HEK293 (cell line): ENCODE results near the gene SLC25A45.

Experiments used
- CTCF ChIA-PET: fragments of 350-600 bp; formaldehyde crosslinking; extraction: SDS; loops from one replicate; lab custom pipeline; 2021; ENCODE audit warnings: antibody characterized with exemption; lab: Yijun Ruan, JAX
- POLR2A ChIA-PET: fragments of 300-600 bp; formaldehyde crosslinking; extraction: SDS; loops from one replicate; lab custom pipeline; 2020; ENCODE audit warnings: antibody characterized with exemption, inconsistent platforms; lab: Yijun Ruan, JAX
- H3K27ac ChIP-seq: fragments of 200-500 bp; sonication (Bioruptor generic); 2 replicates; pipeline ENCODE4 v1.5.1; 2014; ENCODE audit warnings: low read depth, low read length, control low read depth, inconsistent platforms; ENCODE audit errors: extremely low read depth
- H3K36me3 ChIP-seq, 2 experiments: fragments of 200-500 bp in 1 of 2; sonication (Bioruptor generic) in 1 of 2; 1 replicate in 1 of 2; 2 replicates in 1 of 2; pipeline ENCODE4 v1.5.1; 2014 to 2017; ENCODE audit warnings: inconsistent platforms in 2 of 2, low read length in 2 of 2; ENCODE audit not compliant: control insufficient read depth in 2 of 2, insufficient read depth in 1 of 2
- H3K4me1 ChIP-seq: fragments of 200-500 bp; sonication (Bioruptor generic); 2 replicates; pipeline ENCODE4 v1.5.1; 2014; ENCODE audit warnings: mild to moderate bottlenecking, low read length, inconsistent platforms; ENCODE audit not compliant: control insufficient read depth, insufficient read depth
- H3K4me3 ChIP-seq: 2 replicates; pipeline ENCODE4 v1.5.1; 2011; ENCODE audit warnings: low read depth, mild to moderate bottlenecking, control low read depth, low read length, moderate library complexity
- H3K9me3 ChIP-seq: fragments of 200-500 bp; sonication (Bioruptor generic); 2 replicates; pipeline ENCODE4 v1.5.1; 2014; ENCODE audit warnings: low read depth, low read length, inconsistent platforms; ENCODE audit not compliant: control insufficient read depth, insufficient read depth
- EGR2 ChIP-seq: fragments of 450-650 bp; formaldehyde crosslinking; IDR thresholded peaks from 2 replicates; pipeline ENCODE4 v1.5.1; 2016; ENCODE audit warnings: low read depth, missing biosample characterization, missing genetic modification characterization
- GLI4 ChIP-seq: fragments of 450-650 bp; formaldehyde crosslinking; IDR thresholded peaks from 2 replicates; pipeline ENCODE4 v1.5.1; 2016; ENCODE audit warnings: missing biosample characterization, missing genetic modification characterization
- GLIS1 ChIP-seq: fragments of 450-650 bp; formaldehyde crosslinking; IDR thresholded peaks from 2 replicates; pipeline ENCODE4 v1.5.1; 2016; ENCODE audit warnings: missing biosample characterization, missing genetic modification characterization
- SCRT1 ChIP-seq: fragments of 450-650 bp; formaldehyde crosslinking; IDR thresholded peaks from 2 replicates; pipeline ENCODE4 v1.5.1; 2016; ENCODE audit warnings: missing biosample characterization, missing genetic modification characterization, borderline replicate concordance
- SP7 ChIP-seq: fragments of 450-650 bp; formaldehyde crosslinking; IDR thresholded peaks from 2 replicates; pipeline ENCODE4 v1.5.1; 2016; ENCODE audit warnings: missing biosample characterization, missing genetic modification characterization
- YY1 ChIP-seq: fragments of 450-650 bp; formaldehyde crosslinking; IDR thresholded peaks from 2 replicates; pipeline ENCODE4 v1.5.1; 2018; ENCODE audit warnings: missing biosample characterization, missing genetic modification characterization
- YY2 ChIP-seq: fragments of 450-650 bp; formaldehyde crosslinking; IDR thresholded peaks from 2 replicates; pipeline ENCODE4 v1.5.1; 2016; ENCODE audit warnings: missing biosample characterization, missing genetic modification characterization
- ZBTB26 ChIP-seq: fragments of 450-650 bp; formaldehyde crosslinking; optimal IDR thresholded peaks from 2 replicates; pipeline ENCODE3; 2016; ENCODE audit warnings: missing biosample characterization, mild to moderate bottlenecking, missing genetic modification characterization
- ZBTB8A ChIP-seq: fragments of 450-650 bp; formaldehyde crosslinking; IDR thresholded peaks from 2 replicates; pipeline ENCODE4 v1.5.1; 2016; ENCODE audit warnings: missing biosample characterization, missing genetic modification characterization
- ZFHX2 ChIP-seq: fragments of 450-650 bp; formaldehyde crosslinking; conservative IDR thresholded peaks from 2 replicates; pipeline ENCODE4 v1.5.1; 2016; ENCODE audit warnings: missing biosample characterization, missing genetic modification characterization
- ZNF10 ChIP-seq: fragments of 450-650 bp; formaldehyde crosslinking; IDR thresholded peaks from 2 replicates; pipeline ENCODE4 v1.5.1; 2017; ENCODE audit warnings: missing biosample characterization, missing genetic modification characterization
- ZNF18 ChIP-seq: fragments of 450-650 bp; formaldehyde crosslinking; IDR thresholded peaks from 2 replicates; pipeline ENCODE4 v1.5.1; 2016; ENCODE audit warnings: missing biosample characterization, missing genetic modification characterization
- ZNF19 ChIP-seq: fragments of 450-650 bp; formaldehyde crosslinking; IDR thresholded peaks from 2 replicates; pipeline ENCODE4; 2016; ENCODE audit warnings: missing biosample characterization, missing genetic modification characterization, low read depth
- ZNF202 ChIP-seq: fragments of 450-650 bp; formaldehyde crosslinking; IDR thresholded peaks from 2 replicates; pipeline ENCODE4 v1.5.1; 2016; ENCODE audit warnings: missing biosample characterization, missing genetic modification characterization, borderline replicate concordance
- ZNF324 ChIP-seq: fragments of 450-650 bp; formaldehyde crosslinking; IDR thresholded peaks from 2 replicates; pipeline ENCODE4 v1.5.1; 2016; ENCODE audit warnings: missing biosample characterization, missing genetic modification characterization
- ZNF514 ChIP-seq: fragments of 450-650 bp; formaldehyde crosslinking; IDR thresholded peaks from 2 replicates; pipeline ENCODE4 v1.5.1; 2016; ENCODE audit warnings: missing biosample characterization, missing genetic modification characterization
- ZNF530 ChIP-seq: fragments of 450-650 bp; formaldehyde crosslinking; IDR thresholded peaks from 2 replicates; pipeline ENCODE4 v1.5.1; 2016; ENCODE audit warnings: low read depth, missing biosample characterization, missing genetic modification characterization
- ZNF585B ChIP-seq: fragments of 450-650 bp; formaldehyde crosslinking; IDR thresholded peaks from 2 replicates; pipeline ENCODE4 v1.5.1; 2016; ENCODE audit warnings: missing biosample characterization, missing genetic modification characterization
- ZNF596 ChIP-seq: fragments of 450-650 bp; IDR thresholded peaks from 2 replicates; pipeline ENCODE4 v1.5.0; 2018; ENCODE audit warnings: missing biosample characterization, mild to moderate bottlenecking, missing genetic modification characterization, moderate library complexity
- ZNF626 ChIP-seq: fragments of 450-650 bp; sonication (Bioruptor Pico); formaldehyde crosslinking; IDR thresholded peaks from 2 replicates; pipeline ENCODE4 v1.5.1; 2018; ENCODE audit warnings: missing biosample characterization, missing genetic modification characterization, inconsistent platforms
- ZSCAN30 ChIP-seq: fragments of 450-650 bp; IDR thresholded peaks from 2 replicates; pipeline ENCODE4 v1.5.1; 2018; ENCODE audit warnings: missing biosample characterization, mild to moderate bottlenecking, missing genetic modification characterization, moderate library complexity
- TF ChIP-seq, protein P1 (sequence below): fragments of 450-650 bp; formaldehyde crosslinking; IDR thresholded peaks from 2 replicates; pipeline ENCODE4 v1.5.1; 2016; ENCODE audit warnings: missing biosample characterization, missing genetic modification characterization
- TF ChIP-seq, protein P2 (sequence below): fragments of 450-650 bp; IDR thresholded peaks from 2 replicates; pipeline ENCODE4 v1.5.1; 2018; ENCODE audit warnings: missing biosample characterization, mild to moderate bottlenecking, missing genetic modification characterization

Gene SLC25A45

DNA sequence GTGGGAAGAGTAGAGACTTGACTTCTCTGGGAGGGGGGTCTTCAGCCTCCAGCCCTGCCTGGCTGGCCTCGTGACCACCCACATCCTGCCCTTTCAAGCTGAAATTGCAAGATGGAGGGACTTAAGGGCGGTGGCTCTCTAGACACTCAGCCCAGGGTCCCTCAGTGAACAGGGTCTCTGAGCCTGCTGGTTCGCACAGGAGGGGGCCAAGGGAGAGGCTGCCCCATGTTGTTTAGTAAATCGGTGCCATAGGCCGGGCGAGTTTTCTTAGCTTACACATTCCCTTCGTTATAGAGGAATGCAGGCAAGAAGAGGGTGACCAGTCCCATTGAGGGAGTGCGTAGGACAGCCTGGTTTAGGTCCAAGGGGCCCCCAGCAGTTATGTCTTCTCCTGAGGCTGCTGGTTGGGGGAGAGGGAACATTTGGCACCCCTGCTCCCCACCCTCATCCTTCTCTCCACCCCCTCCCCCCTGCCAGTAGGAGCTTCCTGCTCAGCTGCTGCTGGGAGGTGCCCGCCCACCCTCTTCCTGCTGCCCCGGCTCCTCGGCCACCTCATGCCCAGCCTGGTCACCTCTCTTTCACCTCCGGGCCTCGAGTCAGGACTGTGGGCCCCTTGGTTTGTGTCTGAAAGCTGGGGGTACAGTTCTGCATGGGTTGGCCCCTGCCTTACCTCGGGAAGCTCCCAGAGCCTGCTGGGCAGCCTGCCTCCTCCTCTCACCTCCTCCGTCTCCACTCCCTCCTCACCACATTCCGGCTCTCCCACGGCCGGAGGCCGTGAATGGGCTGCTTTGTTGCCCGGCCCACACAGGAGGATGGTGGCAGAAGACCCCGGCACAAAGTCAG, 7.9 kb upstream of the SLC25A45 start:
- Histone ChIP-seq H3K27ac (no peak overlapping the region), H3K4me3 (no peak overlapping the region), H3K4me1 (no peaks in the 10 kb centered on the region; the same call in 1 of the 2 replicates), H3K36me3 (peaks cover 0 to 52% of the 10 kb centered on the region in 2 experiments; a peak in 1 of 3 replicates), H3K9me3 (no peaks in the 10 kb centered on the region)
- ChIA-PET POLR2A (interaction anchor here (1.3 to 1.7 kb wide), 3 partner anchors 29 to 112 kb away, joined by 3 to 5 read pairs (median 4); no protein-coding TSS in a partner anchor), CTCF (interaction anchor here (0.6 to 1.1 kb wide), 4 partner anchors 16 to 114 kb away, joined by 3 to 4 read pairs (median 4); no protein-coding TSS in a partner anchor)
- peak; percentile 93 for TF ChIP-seq ZFHX2 (tag by site-specific recombination)
- TF ChIP-seq, protein P1, sequence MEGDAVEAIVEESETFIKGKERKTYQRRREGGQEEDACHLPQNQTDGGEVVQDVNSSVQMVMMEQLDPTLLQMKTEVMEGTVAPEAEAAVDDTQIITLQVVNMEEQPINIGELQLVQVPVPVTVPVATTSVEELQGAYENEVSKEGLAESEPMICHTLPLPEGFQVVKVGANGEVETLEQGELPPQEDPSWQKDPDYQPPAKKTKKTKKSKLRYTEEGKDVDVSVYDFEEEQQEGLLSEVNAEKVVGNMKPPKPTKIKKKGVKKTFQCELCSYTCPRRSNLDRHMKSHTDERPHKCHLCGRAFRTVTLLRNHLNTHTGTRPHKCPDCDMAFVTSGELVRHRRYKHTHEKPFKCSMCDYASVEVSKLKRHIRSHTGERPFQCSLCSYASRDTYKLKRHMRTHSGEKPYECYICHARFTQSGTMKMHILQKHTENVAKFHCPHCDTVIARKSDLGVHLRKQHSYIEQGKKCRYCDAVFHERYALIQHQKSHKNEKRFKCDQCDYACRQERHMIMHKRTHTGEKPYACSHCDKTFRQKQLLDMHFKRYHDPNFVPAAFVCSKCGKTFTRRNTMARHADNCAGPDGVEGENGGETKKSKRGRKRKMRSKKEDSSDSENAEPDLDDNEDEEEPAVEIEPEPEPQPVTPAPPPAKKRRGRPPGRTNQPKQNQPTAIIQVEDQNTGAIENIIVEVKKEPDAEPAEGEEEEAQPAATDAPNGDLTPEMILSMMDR (tag by site-specific recombination), result no peak
- TF ChIP-seq EGR2, result peak; percentile 91
- TF ChIP-seq ZBTB8A (tag by site-specific recombination), result no peak
- TF ChIP-seq ZNF19, result no peak

DNA sequence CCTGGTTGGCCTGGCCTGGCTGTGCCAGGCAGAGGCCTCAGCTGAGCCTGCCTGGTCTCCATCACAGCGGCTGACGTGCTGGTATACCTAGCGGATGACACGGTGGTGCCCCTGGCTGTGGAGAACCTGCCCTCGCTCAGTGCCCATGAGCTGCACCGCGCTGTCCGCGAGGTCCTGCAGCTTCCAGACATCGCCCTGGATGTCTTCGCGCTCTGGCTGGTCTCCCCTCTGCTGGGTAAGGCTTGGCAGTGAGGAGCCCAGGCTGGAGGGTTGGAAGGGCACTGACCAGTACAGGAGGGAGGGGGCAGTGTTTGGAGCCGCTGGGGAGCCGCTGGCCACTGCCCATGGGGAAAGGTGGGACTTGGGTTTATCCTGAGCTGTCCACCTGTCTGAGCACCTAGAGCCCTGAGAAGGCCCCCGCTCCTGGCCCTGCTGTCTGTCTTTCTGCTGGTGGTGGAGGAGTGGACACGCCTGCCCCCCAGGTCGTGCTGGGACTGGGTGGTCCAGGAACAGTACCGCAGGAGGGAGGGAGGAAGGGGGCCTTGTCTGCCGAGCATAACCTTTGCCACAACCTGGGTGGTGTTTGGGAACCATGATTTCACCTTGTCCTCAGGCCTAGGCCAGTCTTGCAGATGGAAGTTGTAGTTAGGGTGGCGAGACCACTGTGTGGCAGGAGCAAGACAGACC, 7.0 kb upstream of the SLC25A45 start:
- TF ChIP-seq ZNF514 (tag by site-specific recombination) (no peak), ZBTB26 (tag by site-specific recombination) (no peak), ZNF10 (no peak), ZNF626 (tag by site-specific recombination) (no peak), ZNF596 (no peak), YY1 (no peak), GLIS1 (tag by site-specific recombination) (no peak), ZNF585B (tag by site-specific recombination) (no peak), ZNF202 (tag by site-specific recombination) (no peak), ZNF18 (tag by site-specific recombination) (no peak), ZSCAN30 (tag by site-specific recombination) (no peak), ZNF324 (tag by site-specific recombination) (no peak), SCRT1 (tag by site-specific recombination) (no peak), SP7 (no peak), GLI4 (tag by site-specific recombination) (no peak), ZNF530 (tag by site-specific recombination) (no peak), YY2 (no peak)
- TF ChIP-seq, protein P2, sequence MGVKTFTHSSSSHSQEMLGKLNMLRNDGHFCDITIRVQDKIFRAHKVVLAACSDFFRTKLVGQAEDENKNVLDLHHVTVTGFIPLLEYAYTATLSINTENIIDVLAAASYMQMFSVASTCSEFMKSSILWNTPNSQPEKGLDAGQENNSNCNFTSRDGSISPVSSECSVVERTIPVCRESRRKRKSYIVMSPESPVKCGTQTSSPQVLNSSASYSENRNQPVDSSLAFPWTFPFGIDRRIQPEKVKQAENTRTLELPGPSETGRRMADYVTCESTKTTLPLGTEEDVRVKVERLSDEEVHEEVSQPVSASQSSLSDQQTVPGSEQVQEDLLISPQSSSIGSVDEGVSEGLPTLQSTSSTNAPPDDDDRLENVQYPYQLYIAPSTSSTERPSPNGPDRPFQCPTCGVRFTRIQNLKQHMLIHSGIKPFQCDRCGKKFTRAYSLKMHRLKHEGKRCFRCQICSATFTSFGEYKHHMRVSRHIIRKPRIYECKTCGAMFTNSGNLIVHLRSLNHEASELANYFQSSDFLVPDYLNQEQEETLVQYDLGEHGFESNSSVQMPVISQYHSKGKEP (tag by site-specific recombination), result no peak
- TF ChIP-seq, all 188 proteins: peak for 0
- POLR2A ChIA-PET, result interaction anchor here (0.6 to 1.6 kb wide), 4 partner anchors 16 to 119 kb away, joined by 3 to 4 read pairs (median 4); no protein-coding TSS in a partner anchor
- CTCF ChIA-PET, result interaction anchor here (0.7 to 1.1 kb wide), 3 partner anchors 17 to 162 kb away, joined by 3 to 4 read pairs (median 4); no protein-coding TSS in a partner anchor

More for the DNA sequence above, 7.0 kb upstream of the SLC25A45 start:
- H3K36me3 ChIP-seq, result peaks cover 0 to 46% of the 10 kb centered on the region in 2 experiments; a peak in 1 of 3 replicates
- no peaks in the 10 kb centered on the region; the same call in 1 of the 2 replicates for H3K4me1 ChIP-seq
- no peaks in the 10 kb centered on the region for H3K9me3 ChIP-seq
- no peak overlapping the region for H3K4me3 ChIP-seq
- no peak overlapping the region for H3K27ac ChIP-seq
